Right lobe of liver (tissue), 4 donors: ENCODE measurements around the gene SUSD2.

Experiments used
- CTCF ChIP-seq, 4 donors: fragments of 200-600 bp in 3 of 4; fragments of 450-650 bp in 1 of 4; IDR thresholded peaks; one replicate each; pipeline versions ENCODE4 v1.5.1 to v1.8.0; 2016 to 2022; ENCODE audit warnings: antibody characterized with exemption in 4 of 4, mild to moderate bottlenecking in 2 of 4
- POLR2A ChIP-seq: fragments of 450-650 bp; IDR thresholded peaks from one replicate; pipeline ENCODE4 v1.6.1; 2017; ENCODE audit warnings: antibody characterized with exemption, mild to moderate bottlenecking
- donor health status: DM: no; HTN: no; CAD: no.
- donor health status: DM: no; HTN: no; CAD: no.
- donor health status: DM: no; HTN: yes; CAD: no.

- TF ChIP-seq CTCF (IDR thresholded peaks at IDR 0.05), result no peak
- TF ChIP-seq POLR2A, result no peak
These were observed 55.4 kb downstream of the SUSD2 start for GRCh38 chr22:24236656-24237055.
